22Rv1 (cell line): ENCODE data around the gene GRPEL2.

Experiments used
- ZFX ChIP-seq: fragments of 450-650 bp; IDR thresholded peaks from 2 replicates; pipeline ENCODE4 v1.6.1; 2017; ENCODE audit warnings: antibody characterized with exemption, borderline replicate concordance
- TF ChIP-seq, protein P1 (sequence below): fragments of 450-650 bp; IDR thresholded peaks from 2 replicates; pipeline ENCODE4 v1.5.1; 2017; ENCODE audit warnings: mild to moderate bottlenecking

DNA sequence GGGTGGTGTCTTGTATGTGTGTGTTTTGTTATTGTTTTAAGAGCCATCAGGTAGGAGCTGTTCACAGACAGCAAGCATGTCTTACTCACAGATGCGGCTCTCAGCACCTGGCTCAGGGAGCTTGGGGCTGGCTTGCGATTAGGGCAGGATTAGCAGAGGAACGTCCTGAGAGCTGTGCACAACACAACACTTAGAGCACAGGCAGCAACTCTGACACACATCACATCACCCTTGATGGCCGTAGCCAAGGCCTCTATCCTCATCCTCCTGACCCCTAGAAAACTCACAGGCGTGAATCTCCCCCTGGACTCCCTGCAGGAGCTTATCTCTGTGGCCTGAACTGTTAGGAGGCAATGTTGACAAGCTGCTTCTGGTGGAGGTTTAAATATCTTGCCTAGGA is 40.9 kb downstream of the GRPEL2 start:
- TF ChIP-seq, protein P1, sequence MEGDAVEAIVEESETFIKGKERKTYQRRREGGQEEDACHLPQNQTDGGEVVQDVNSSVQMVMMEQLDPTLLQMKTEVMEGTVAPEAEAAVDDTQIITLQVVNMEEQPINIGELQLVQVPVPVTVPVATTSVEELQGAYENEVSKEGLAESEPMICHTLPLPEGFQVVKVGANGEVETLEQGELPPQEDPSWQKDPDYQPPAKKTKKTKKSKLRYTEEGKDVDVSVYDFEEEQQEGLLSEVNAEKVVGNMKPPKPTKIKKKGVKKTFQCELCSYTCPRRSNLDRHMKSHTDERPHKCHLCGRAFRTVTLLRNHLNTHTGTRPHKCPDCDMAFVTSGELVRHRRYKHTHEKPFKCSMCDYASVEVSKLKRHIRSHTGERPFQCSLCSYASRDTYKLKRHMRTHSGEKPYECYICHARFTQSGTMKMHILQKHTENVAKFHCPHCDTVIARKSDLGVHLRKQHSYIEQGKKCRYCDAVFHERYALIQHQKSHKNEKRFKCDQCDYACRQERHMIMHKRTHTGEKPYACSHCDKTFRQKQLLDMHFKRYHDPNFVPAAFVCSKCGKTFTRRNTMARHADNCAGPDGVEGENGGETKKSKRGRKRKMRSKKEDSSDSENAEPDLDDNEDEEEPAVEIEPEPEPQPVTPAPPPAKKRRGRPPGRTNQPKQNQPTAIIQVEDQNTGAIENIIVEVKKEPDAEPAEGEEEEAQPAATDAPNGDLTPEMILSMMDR, result no peak
- TF ChIP-seq ZFX, result no peak
